H1 (cell line): ENCODE data around the gene TMEM120B.

Experiments used
- CREB1 ChIP-seq: IDR thresholded peaks from 2 replicates; pipeline ENCODE4 v1.6.1; 2012; ENCODE audit warnings: inconsistent platforms
- CTCF ChIP-seq, 3 experiments: IDR thresholded peaks; 1 replicate in 2 of 3; 2 replicates in 1 of 3; pipeline versions ENCODE4 v1.5.1 to v1.6.1; 2011; ENCODE audit warnings: low read length in 3 of 3, mild to moderate bottlenecking in 3 of 3, inconsistent platforms in 2 of 3, low read depth in 1 of 3, moderate library complexity in 1 of 3; ENCODE audit not compliant: insufficient read depth in 1 of 3; ENCODE audit errors: control extremely low read depth in 1 of 3
- JUN ChIP-seq: IDR thresholded peaks from 2 replicates; pipeline ENCODE4 v1.6.1; 2011; ENCODE audit warnings: low read depth, mild to moderate bottlenecking, improper control_type of control experiment, low read length
- JUND ChIP-seq: IDR thresholded peaks from 2 replicates; pipeline ENCODE4 v1.6.1; 2011; ENCODE audit warnings: mild to moderate bottlenecking, improper control_type of control experiment, low read length
- NRF1 ChIP-seq: IDR thresholded peaks from 2 replicates; pipeline ENCODE4 v1.6.1; 2011; ENCODE audit warnings: mild to moderate bottlenecking, low read depth, low read length, improper control_type of control experiment
- POLR2A ChIP-seq, 2 experiments: IDR thresholded peaks; 1 replicate in 1 of 2; 2 replicates in 1 of 2; pipeline ENCODE4 v1.6.1; 2011; ENCODE audit warnings: low read depth in 2 of 2, low read length in 2 of 2, mild to moderate bottlenecking in 2 of 2; ENCODE audit errors: control extremely low read depth in 1 of 2
- POLR2AphosphoS5 ChIP-seq: IDR thresholded peaks from 2 replicates; pipeline ENCODE4 v1.6.1; 2011; ENCODE audit warnings: low read depth, low read length
- RBBP5 ChIP-seq: IDR thresholded peaks from 2 replicates; pipeline ENCODE4 v1.7.1; 2012; ENCODE audit warnings: low read depth, mild to moderate bottlenecking, inconsistent platforms, low read length, moderate library complexity, borderline replicate concordance
- SUZ12 ChIP-seq: fragments of 200-600 bp; sonication (generic); IDR thresholded peaks from 2 replicates; pipeline ENCODE4 v1.6.1; 2012; ENCODE audit warnings: mild to moderate bottlenecking, inconsistent platforms, low read length, moderate library complexity, mixed read lengths

- TF ChIP-seq JUN (no peak), POLR2AphosphoS5 (no peak), CTCF (IDR thresholded peaks at IDR 0.05; ENCODE audit: control extremely low read depth in 1 of 3, insufficient read depth in 1 of 3, low read depth in 1 of 3, low read length in 3 of 3) (no peak), POLR2A (IDR thresholded peaks at IDR 0.05; ENCODE audit: control extremely low read depth in 1 of 2, low read depth in 2 of 2, low read length in 2 of 2) (no peak), SUZ12 (no peak), CREB1 (no peak), JUND (no peak), NRF1 (no peak), RBBP5 (no peak)
These were observed 16.5 kb downstream of the TMEM120B start for GRCh38 chr12:121729021-121729420.
